Measurements from ENCODE around the gene SEMA3B.
"Not testable (repeated sequence)": the region's sequence is repeated elsewhere in the genome, so short reads cannot be mapped to it uniquely, and the experiment has no call there.

The SEMA3B gene

DNA sequence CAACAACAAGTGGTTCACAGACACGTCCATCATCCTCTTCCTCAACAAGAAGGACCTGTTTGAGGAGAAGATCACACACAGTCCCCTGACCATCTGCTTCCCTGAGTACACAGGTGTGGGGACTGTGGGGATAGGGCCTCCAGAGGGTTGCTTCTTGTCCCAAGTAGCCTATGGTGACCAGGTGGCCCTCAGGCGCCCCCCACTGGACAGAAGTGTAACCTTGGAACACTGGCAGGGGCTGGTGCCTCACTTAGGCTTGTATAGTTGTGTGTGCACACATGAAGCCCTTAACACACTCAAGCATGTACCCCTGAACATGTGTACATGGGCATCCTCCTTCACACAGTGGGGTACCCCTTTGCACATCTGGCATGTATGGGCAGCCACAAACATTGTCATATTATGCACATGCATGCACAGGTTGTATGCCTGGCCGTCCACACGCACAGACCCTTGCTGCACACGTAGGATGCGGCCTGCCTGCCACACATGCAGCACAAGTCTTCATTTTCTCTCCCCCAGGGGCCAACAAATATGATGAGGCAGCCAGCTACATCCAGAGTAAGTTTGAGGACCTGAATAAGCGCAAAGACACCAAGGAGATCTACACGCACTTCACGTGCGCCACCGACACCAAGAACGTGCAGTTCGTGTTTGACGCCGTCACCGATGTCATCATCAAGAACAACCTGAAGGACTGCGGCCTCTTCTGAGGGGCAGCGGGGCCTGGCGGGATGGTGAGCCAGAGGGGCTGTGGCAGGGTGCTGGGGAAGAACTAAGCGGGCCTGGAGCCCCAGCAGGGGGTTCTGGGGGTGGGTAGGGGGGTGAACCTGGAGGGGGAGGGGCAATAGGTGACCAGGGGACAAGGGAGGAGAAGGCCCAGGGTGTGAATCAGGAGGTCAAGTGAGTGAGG, 11.7 kb upstream of the SEMA3B start:
- H3K9me3 ChIP-seq (ENCODE audit: control insufficient read depth in 1 of 2, low read length in 2 of 2): no peaks in the 10 kb centered on the region
- peaks cover 24 to 25% of the 10 kb centered on the region in 2 donors for H3K4me1 ChIP-seq (ENCODE audit: control insufficient read depth in 1 of 2, insufficient read depth in 2 of 2, low read length in 2 of 2)
- peaks cover 24 to 50% of the 10 kb centered on the region in 2 donors for H3K36me3 ChIP-seq (ENCODE audit: control insufficient read depth in 1 of 2, insufficient read depth in 2 of 2, low read length in 2 of 2)
- H3K27me3 ChIP-seq (ENCODE audit: control insufficient read depth in 1 of 2, insufficient read depth in 2 of 2, low read length in 2 of 2): no peaks in the 10 kb centered on the region
- H3K27ac ChIP-seq (ENCODE audit: low read depth, low read length): no peak overlapping the region
- no peak overlapping the region for H3K9ac ChIP-seq (ENCODE audit: low read depth in 1 of 2, low read length in 2 of 2)
- no peak overlapping the region for H3K4me3 ChIP-seq (ENCODE audit: low read depth in 1 of 2, low read length in 2 of 2)

GRCh38 chr3:50258029-50258680, 10.8 kb upstream of the SEMA3B start:
- Histone ChIP-seq H3K27me3 (ENCODE audit: control insufficient read depth in 1 of 2, insufficient read depth in 2 of 2, low read length in 2 of 2) (no peaks in the 10 kb centered on the region), H3K9me3 (ENCODE audit: control insufficient read depth in 1 of 2, low read length in 2 of 2) (no peaks in the 10 kb centered on the region), H3K9ac (ENCODE audit: low read depth in 1 of 2, low read length in 2 of 2) (no peak overlapping the region), H3K27ac (ENCODE audit: low read depth, low read length) (no peak overlapping the region), H3K4me3 (ENCODE audit: low read depth in 1 of 2, low read length in 2 of 2) (no peak overlapping the region), H3K36me3 (ENCODE audit: control insufficient read depth in 1 of 2, insufficient read depth in 2 of 2, low read length in 2 of 2) (peaks cover 19 to 41% of the 10 kb centered on the region in 2 donors), H3K4me1 (ENCODE audit: control insufficient read depth in 1 of 2, insufficient read depth in 2 of 2, low read length in 2 of 2) (peaks cover 24 to 25% of the 10 kb centered on the region in 2 donors)

- Histone ChIP-seq H3K27me3 (ENCODE audit: control insufficient read depth in 1 of 2, insufficient read depth in 2 of 2, low read length in 2 of 2) (no peaks in the 10 kb centered on the region), H3K27ac (ENCODE audit: low read depth, low read length) (peak overlapping the region; percentile 62), H3K9me3 (ENCODE audit: control insufficient read depth in 1 of 2, low read length in 2 of 2) (no peaks in the 10 kb centered on the region), H3K4me1 (ENCODE audit: control insufficient read depth in 1 of 2, insufficient read depth in 2 of 2, low read length in 2 of 2) (peaks cover 19 to 20% of the 10 kb centered on the region in 2 donors), H3K9ac (ENCODE audit: low read depth in 1 of 2, low read length in 2 of 2) (peak overlapping the region; percentile 1 to 71), H3K4me3 (ENCODE audit: low read depth in 1 of 2, low read length in 2 of 2) (no peak overlapping the region), H3K36me3 (ENCODE audit: control insufficient read depth in 1 of 2, insufficient read depth in 2 of 2, low read length in 2 of 2) (peaks cover 18 to 36% of the 10 kb centered on the region in 2 donors)
These were observed 10.0 kb upstream of the SEMA3B start for GRCh38 chr3:50258979-50259378.

- H3K9ac ChIP-seq (ENCODE audit: low read depth in 1 of 2, low read length in 2 of 2): peak overlapping the region; percentile 1 to 71
- H3K36me3 ChIP-seq (ENCODE audit: control insufficient read depth in 1 of 2, insufficient read depth in 2 of 2, low read length in 2 of 2): peaks cover 18 to 31% of the 10 kb centered on the region in 2 donors
- H3K27me3 ChIP-seq (ENCODE audit: control insufficient read depth in 1 of 2, insufficient read depth in 2 of 2, low read length in 2 of 2): no peaks in the 10 kb centered on the region
- H3K27ac ChIP-seq (ENCODE audit: low read depth, low read length): peak overlapping the region; percentile 62
- H3K4me1 ChIP-seq (ENCODE audit: control insufficient read depth in 1 of 2, insufficient read depth in 2 of 2, low read length in 2 of 2): peaks cover 19 to 22% of the 10 kb centered on the region in 2 donors
- no peaks in the 10 kb centered on the region for H3K9me3 ChIP-seq (ENCODE audit: control insufficient read depth in 1 of 2, low read length in 2 of 2)
- H3K4me3 ChIP-seq (ENCODE audit: low read depth in 1 of 2, low read length in 2 of 2): peak overlapping the region in 1 of 2 donors; percentile 35
These were observed 9.4 kb upstream of the SEMA3B start for GRCh38 chr3:50259432-50260026.

GRCh38 chr3:50260027-50260941, 8.7 kb upstream of the SEMA3B start:
- Histone ChIP-seq H3K27me3 (ENCODE audit: control insufficient read depth in 1 of 2, insufficient read depth in 2 of 2, low read length in 2 of 2) (no peaks in the 10 kb centered on the region), H3K9ac (ENCODE audit: low read depth in 1 of 2, low read length in 2 of 2) (peak overlapping the region; percentile 71 to 80), H3K9me3 (ENCODE audit: control insufficient read depth in 1 of 2, low read length in 2 of 2) (no peaks in the 10 kb centered on the region), H3K36me3 (ENCODE audit: control insufficient read depth in 1 of 2, insufficient read depth in 2 of 2, low read length in 2 of 2) (peaks cover 18 to 24% of the 10 kb centered on the region in 2 donors), H3K27ac (ENCODE audit: low read depth, low read length) (peak overlapping the region; percentile 84), H3K4me3 (ENCODE audit: low read depth in 1 of 2, low read length in 2 of 2) (peak overlapping the region; percentile 51 to 60), H3K4me1 (ENCODE audit: control insufficient read depth in 1 of 2, insufficient read depth in 2 of 2, low read length in 2 of 2) (peaks cover 24% of the 10 kb centered on the region in 2 donors)

DNA sequence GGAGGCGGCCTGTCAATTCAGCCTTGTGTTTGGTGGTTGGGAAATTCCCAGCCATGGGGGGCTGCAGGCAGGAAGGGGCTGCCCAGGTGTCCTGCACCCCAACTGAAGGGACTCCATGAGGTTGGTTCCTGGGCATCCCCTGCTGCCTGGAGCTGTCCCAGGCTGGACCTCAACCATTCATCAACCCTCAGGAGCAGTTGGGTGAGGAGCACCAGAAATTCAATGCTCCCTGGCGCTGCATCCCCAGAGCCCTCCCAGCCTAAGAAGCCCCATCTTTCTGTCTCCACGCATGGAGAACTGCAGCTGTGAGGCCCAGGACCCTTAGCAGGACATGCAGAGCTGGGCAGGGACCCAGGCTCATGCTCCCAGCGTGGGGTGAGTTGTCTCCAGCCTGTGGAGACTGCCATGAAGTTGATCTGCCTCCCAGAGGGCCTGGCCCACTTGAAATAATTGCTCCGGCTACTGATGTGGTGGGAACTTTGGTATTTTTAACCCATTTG, 8.0 kb upstream of the SEMA3B start:
- Histone ChIP-seq H3K36me3 (ENCODE audit: control insufficient read depth in 1 of 2, insufficient read depth in 2 of 2, low read length in 2 of 2) (peaks cover 18 to 22% of the 10 kb centered on the region in 2 donors), H3K9me3 (ENCODE audit: control insufficient read depth in 1 of 2, low read length in 2 of 2) (no peaks in the 10 kb centered on the region), H3K27me3 (ENCODE audit: control insufficient read depth in 1 of 2, insufficient read depth in 2 of 2, low read length in 2 of 2) (no peaks in the 10 kb centered on the region), H3K4me3 (ENCODE audit: low read depth in 1 of 2, low read length in 2 of 2) (peak overlapping the region; percentile 51 to 60), H3K9ac (ENCODE audit: low read depth in 1 of 2, low read length in 2 of 2) (peak overlapping the region; percentile 71 to 80), H3K4me1 (ENCODE audit: control insufficient read depth in 1 of 2, insufficient read depth in 2 of 2, low read length in 2 of 2) (peaks cover 29 to 31% of the 10 kb centered on the region in 2 donors), H3K27ac (ENCODE audit: low read depth, low read length) (peak overlapping the region; percentile 84)

DNA sequence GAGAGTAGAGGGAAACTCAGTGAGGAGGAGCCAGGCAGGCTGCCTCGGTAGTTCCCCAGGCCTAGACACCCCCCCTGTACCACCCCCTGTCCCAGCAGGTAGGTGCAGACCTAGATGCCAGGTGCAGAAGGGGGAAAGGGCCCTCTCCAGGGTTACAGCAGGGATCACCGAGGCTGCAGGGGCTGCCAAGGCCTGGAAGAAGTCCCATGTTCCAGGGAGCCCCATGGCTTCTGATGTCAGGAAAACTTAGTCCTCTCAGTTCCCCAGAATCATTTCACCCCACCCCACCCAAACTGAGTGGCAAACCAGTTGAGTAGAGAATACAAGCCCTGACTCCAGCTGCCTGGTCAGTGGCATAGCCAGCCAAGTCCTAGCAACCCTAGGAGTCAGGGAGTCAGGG, 7.4 kb upstream of the SEMA3B start:
- Histone ChIP-seq H3K4me3 (ENCODE audit: low read depth in 1 of 2, low read length in 2 of 2) (no peak overlapping the region), H3K9ac (ENCODE audit: low read depth in 1 of 2, low read length in 2 of 2) (peak overlapping the region in 1 of 2 donors; percentile 80), H3K27me3 (ENCODE audit: control insufficient read depth in 1 of 2, insufficient read depth in 2 of 2, low read length in 2 of 2) (no peaks in the 10 kb centered on the region), H3K9me3 (ENCODE audit: control insufficient read depth in 1 of 2, low read length in 2 of 2) (no peaks in the 10 kb centered on the region), H3K36me3 (ENCODE audit: control insufficient read depth in 1 of 2, insufficient read depth in 2 of 2, low read length in 2 of 2) (peaks cover 13 to 17% of the 10 kb centered on the region in 2 donors), H3K27ac (ENCODE audit: low read depth, low read length) (no peak overlapping the region), H3K4me1 (ENCODE audit: control insufficient read depth in 1 of 2, insufficient read depth in 2 of 2, low read length in 2 of 2) (peaks cover 34 to 36% of the 10 kb centered on the region in 2 donors)

GRCh38 chr3:50262200-50262599, 6.7 kb upstream of the SEMA3B start:
- H3K9ac ChIP-seq (ENCODE audit: low read depth in 1 of 2, low read length in 2 of 2); H3K27ac ChIP-seq (ENCODE audit: low read depth, low read length); H3K9me3 ChIP-seq (ENCODE audit: control insufficient read depth in 1 of 2, low read length in 2 of 2); H3K4me3 ChIP-seq (ENCODE audit: low read depth in 1 of 2, low read length in 2 of 2); H3K27me3 ChIP-seq (ENCODE audit: control insufficient read depth in 1 of 2, insufficient read depth in 2 of 2, low read length in 2 of 2): not testable (repeated sequence)
- H3K36me3 ChIP-seq (ENCODE audit: control insufficient read depth in 1 of 2, insufficient read depth in 2 of 2, low read length in 2 of 2): peaks cover 9 to 10% of the 10 kb centered on the region in 2 donors
- H3K4me1 ChIP-seq (ENCODE audit: control insufficient read depth in 1 of 2, insufficient read depth in 2 of 2, low read length in 2 of 2): peaks cover 41 to 43% of the 10 kb centered on the region in 2 donors

DNA sequence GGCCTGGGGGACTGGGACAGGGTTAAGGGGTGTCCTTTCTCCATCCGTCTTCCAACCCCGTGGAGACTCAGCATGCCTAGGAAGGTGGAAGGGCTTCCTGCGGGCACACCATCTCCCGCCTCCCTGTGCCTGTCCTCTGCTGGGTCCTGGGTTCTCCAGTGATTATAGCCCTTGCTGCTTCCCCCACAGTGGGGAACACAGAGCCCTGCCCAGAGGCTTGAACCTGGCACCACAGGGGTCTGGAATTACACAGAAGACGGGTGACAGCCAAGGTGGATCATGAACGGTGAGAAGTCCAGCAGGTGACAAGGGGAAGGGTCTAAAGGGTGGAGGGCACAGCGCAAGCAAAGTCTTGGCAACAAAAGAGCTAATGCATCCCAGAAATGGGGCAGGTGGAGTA, 6.2 kb upstream of the SEMA3B start:
- no peaks in the 10 kb centered on the region for H3K27me3 ChIP-seq (ENCODE audit: control insufficient read depth in 1 of 2, insufficient read depth in 2 of 2, low read length in 2 of 2)
- no peak overlapping the region for H3K9ac ChIP-seq (ENCODE audit: low read depth in 1 of 2, low read length in 2 of 2)
- H3K4me1 ChIP-seq (ENCODE audit: control insufficient read depth in 1 of 2, insufficient read depth in 2 of 2, low read length in 2 of 2): peaks cover 47 to 48% of the 10 kb centered on the region in 2 donors
- H3K36me3 ChIP-seq (ENCODE audit: control insufficient read depth in 1 of 2, insufficient read depth in 2 of 2, low read length in 2 of 2): peaks cover 4 to 5% of the 10 kb centered on the region in 2 donors
- H3K4me3 ChIP-seq (ENCODE audit: low read depth in 1 of 2, low read length in 2 of 2): no peak overlapping the region
- H3K9me3 ChIP-seq (ENCODE audit: control insufficient read depth in 1 of 2, low read length in 2 of 2): no peaks in the 10 kb centered on the region
- no peak overlapping the region for H3K27ac ChIP-seq (ENCODE audit: low read depth, low read length)

Measured in duodenal mucosa (tissue), 2 donors.